Neural cell (in vitro differentiated cells): Measurements from ENCODE around the gene APOBEC3A.

Experiments
- EP300 ChIP-seq: fragments of 450-650 bp; conservative IDR thresholded peaks from 2 replicates; pipeline ENCODE4 v1.6.1; 2014; ENCODE audit warnings: antibody characterized with exemption, mild to moderate bottlenecking, moderate library complexity; ENCODE audit not compliant: poor library complexity, severe bottlenecking
- EZH2 ChIP-seq: fragments of 200-600, 300-800 bp; shearing (Covaris generic), sonication (generic); IDR thresholded peaks from 2 replicates; pipeline ENCODE4 v1.6.1; 2014; ENCODE audit warnings: antibody characterized with exemption, low read length, borderline replicate concordance, mild to moderate bottlenecking; ENCODE audit not compliant: insufficient read depth, poor library complexity, severe bottlenecking
- MXI1 ChIP-seq: fragments of 450-650 bp; conservative IDR thresholded peaks from 2 replicates; pipeline ENCODE4 v1.6.1; 2014; ENCODE audit warnings: antibody characterized with exemption, mild to moderate bottlenecking; ENCODE audit not compliant: poor library complexity, severe bottlenecking
- POLR2AphosphoS5 ChIP-seq: IDR thresholded peaks from 2 replicates; pipeline ENCODE4 v1.6.1; 2012
- RAD21 ChIP-seq: fragments of 450-650 bp; conservative IDR thresholded peaks from 2 replicates; pipeline ENCODE4 v1.6.1; 2014; ENCODE audit warnings: antibody characterized with exemption, mild to moderate bottlenecking, moderate library complexity
- SMC3 ChIP-seq: fragments of 450-650 bp; conservative IDR thresholded peaks from 2 replicates; pipeline ENCODE4 v1.6.1; 2014; ENCODE audit warnings: antibody characterized with exemption, mild to moderate bottlenecking, moderate library complexity; ENCODE audit not compliant: poor library complexity
- TAF1 ChIP-seq: IDR thresholded peaks from 2 replicates; pipeline ENCODE4 v1.6.1; 2012; ENCODE audit warnings: low read depth
- TF ChIP-seq, protein P1 (sequence below): IDR thresholded peaks from 2 replicates; pipeline ENCODE4 v1.6.1; 2012; ENCODE audit warnings: borderline replicate concordance
- TF ChIP-seq, protein P2 (sequence below): fragments of 450-650 bp; IDR thresholded peaks from 2 replicates; pipeline ENCODE4 v1.5.1; 2014; ENCODE audit warnings: antibody characterized with exemption, mild to moderate bottlenecking, moderate library complexity; ENCODE audit not compliant: poor library complexity, severe bottlenecking

DNA sequence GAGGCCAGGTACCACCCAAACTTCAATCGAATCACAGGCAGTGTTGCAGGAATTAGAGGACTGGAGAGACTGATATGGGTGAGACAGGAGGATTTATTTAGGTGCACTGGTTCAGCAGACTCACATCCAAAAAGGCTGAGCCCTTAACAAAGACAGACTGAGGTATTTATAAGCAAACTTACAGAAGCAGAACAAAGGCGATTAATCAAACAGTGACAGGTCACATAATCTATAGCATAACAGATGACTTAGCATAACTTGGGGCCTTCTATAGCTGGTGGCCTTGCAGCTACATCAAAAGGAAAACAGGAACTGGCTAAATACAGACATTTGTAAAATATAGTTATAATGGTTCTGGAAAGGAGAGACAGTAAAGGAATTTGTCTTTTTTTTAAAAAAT, 26.8 kb downstream of the APOBEC3A start:
- TF ChIP-seq, protein P1, sequence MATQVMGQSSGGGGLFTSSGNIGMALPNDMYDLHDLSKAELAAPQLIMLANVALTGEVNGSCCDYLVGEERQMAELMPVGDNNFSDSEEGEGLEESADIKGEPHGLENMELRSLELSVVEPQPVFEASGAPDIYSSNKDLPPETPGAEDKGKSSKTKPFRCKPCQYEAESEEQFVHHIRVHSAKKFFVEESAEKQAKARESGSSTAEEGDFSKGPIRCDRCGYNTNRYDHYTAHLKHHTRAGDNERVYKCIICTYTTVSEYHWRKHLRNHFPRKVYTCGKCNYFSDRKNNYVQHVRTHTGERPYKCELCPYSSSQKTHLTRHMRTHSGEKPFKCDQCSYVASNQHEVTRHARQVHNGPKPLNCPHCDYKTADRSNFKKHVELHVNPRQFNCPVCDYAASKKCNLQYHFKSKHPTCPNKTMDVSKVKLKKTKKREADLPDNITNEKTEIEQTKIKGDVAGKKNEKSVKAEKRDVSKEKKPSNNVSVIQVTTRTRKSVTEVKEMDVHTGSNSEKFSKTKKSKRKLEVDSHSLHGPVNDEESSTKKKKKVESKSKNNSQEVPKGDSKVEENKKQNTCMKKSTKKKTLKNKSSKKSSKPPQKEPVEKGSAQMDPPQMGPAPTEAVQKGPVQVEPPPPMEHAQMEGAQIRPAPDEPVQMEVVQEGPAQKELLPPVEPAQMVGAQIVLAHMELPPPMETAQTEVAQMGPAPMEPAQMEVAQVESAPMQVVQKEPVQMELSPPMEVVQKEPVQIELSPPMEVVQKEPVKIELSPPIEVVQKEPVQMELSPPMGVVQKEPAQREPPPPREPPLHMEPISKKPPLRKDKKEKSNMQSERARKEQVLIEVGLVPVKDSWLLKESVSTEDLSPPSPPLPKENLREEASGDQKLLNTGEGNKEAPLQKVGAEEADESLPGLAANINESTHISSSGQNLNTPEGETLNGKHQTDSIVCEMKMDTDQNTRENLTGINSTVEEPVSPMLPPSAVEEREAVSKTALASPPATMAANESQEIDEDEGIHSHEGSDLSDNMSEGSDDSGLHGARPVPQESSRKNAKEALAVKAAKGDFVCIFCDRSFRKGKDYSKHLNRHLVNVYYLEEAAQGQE, result no peak
- TF ChIP-seq EP300 (no peak), EZH2 (no peak), POLR2AphosphoS5 (no peak), SMC3 (no peak), RAD21 (no peak), MXI1 (no peak), TAF1 (no peak)
- TF ChIP-seq, protein P2, sequence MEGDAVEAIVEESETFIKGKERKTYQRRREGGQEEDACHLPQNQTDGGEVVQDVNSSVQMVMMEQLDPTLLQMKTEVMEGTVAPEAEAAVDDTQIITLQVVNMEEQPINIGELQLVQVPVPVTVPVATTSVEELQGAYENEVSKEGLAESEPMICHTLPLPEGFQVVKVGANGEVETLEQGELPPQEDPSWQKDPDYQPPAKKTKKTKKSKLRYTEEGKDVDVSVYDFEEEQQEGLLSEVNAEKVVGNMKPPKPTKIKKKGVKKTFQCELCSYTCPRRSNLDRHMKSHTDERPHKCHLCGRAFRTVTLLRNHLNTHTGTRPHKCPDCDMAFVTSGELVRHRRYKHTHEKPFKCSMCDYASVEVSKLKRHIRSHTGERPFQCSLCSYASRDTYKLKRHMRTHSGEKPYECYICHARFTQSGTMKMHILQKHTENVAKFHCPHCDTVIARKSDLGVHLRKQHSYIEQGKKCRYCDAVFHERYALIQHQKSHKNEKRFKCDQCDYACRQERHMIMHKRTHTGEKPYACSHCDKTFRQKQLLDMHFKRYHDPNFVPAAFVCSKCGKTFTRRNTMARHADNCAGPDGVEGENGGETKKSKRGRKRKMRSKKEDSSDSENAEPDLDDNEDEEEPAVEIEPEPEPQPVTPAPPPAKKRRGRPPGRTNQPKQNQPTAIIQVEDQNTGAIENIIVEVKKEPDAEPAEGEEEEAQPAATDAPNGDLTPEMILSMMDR, result no peak
